Measurements from ENCODE around the gene FGD6.

GRCh38 chr12:95147866-95148265, 69.4 kb downstream of the FGD6 start:
- no peak for TF ChIP-seq POLR2A (IDR thresholded peaks at IDR 0.05)
- no peak for TF ChIP-seq CTCF (IDR thresholded peaks at IDR 0.05)

Measured in body of pancreas (tissue), 4 donors.